CD4-positive, alpha-beta T cell treated with Interleukin-4 for 4 hours (primary cell): ENCODE measurements around the gene CCNJ.
"Not testable (repeated sequence)": the region's sequence is repeated elsewhere in the genome, so short reads cannot be mapped to it uniquely, and the experiment has no call there.

Source experiments
- DNase-seq: peaks from one replicate; pipeline ENCODE4 v3.0.0-alpha.2; 2020

Gene CCNJ

GRCh38 chr10:96043033-96043892 lies at the start of gene CCNJ:
Gene CCNJ, plus strand, starts transcription at chr10:96043583. Its CDS starts 811 bp downstream, at chr10:96044394.
- peak; percentile 77 for DNase-seq

- DNase-seq = not testable (repeated sequence)
Measured at GRCh38 chr10:95994376-95994775, 49.0 kb upstream of the CCNJ start.

- DNase-seq = no peak
Measured at GRCh38 chr10:95998255-95998784, 45.1 kb upstream of the CCNJ start.

- no peak for DNase-seq
Measured at GRCh38 chr10:96013956-96014355, 29.4 kb upstream of the CCNJ start.

GRCh38 chr10:96014473-96015102 lies 28.8 kb upstream of the CCNJ start:
- DNase-seq = no peak

- DNase-seq = peak; percentile 61
Measured at GRCh38 chr10:96017191-96017687, 26.1 kb upstream of the CCNJ start.

GRCh38 chr10:96021332-96021731 lies 22.1 kb upstream of the CCNJ start:
- DNase-seq = no peak

GRCh38 chr10:96022739-96023138 lies 20.6 kb upstream of the CCNJ start:
- DNase-seq = no peak

- DNase-seq = no peak
Measured at GRCh38 chr10:96023168-96023567, 20.2 kb upstream of the CCNJ start.

- DNase-seq = no peak
Measured at GRCh38 chr10:96025566-96025965, 17.8 kb upstream of the CCNJ start.

- DNase-seq = no peak
Measured at GRCh38 chr10:96034625-96035024, 8.8 kb upstream of the CCNJ start.

- no peak for DNase-seq
Measured at GRCh38 chr10:96038476-96039387, 4.7 kb upstream of the CCNJ start.

GRCh38 chr10:96041146-96041545 lies 2.2 kb upstream of the CCNJ start:
- DNase-seq = no peak

- peak; percentile 32 for DNase-seq
Measured at GRCh38 chr10:96043893-96044715, 721 bp downstream of the CCNJ start.

- DNase-seq = no peak
Measured at GRCh38 chr10:96044736-96045135, 1.4 kb downstream of the CCNJ start.

- DNase-seq = no peak
Measured at GRCh38 chr10:96046546-96046945, 3.2 kb downstream of the CCNJ start.

- no peak for DNase-seq
Measured at GRCh38 chr10:96047004-96047649, 3.7 kb downstream of the CCNJ start.

- DNase-seq = not testable (repeated sequence)
Measured at GRCh38 chr10:96047925-96048324, 4.5 kb downstream of the CCNJ start.

- DNase-seq = no peak
Measured at GRCh38 chr10:96049340-96049739, 6.0 kb downstream of the CCNJ start.

GRCh38 chr10:96053985-96054384 lies 10.6 kb downstream of the CCNJ start:
- no peak for DNase-seq

- no peak for DNase-seq
Measured at GRCh38 chr10:96056787-96057186, 13.4 kb downstream of the CCNJ start.
